HG02588 (cell line): ENCODE data around the gene POMGNT1.

ENCODE experiments used
- ATAC-seq: cut with Tn5 transposase; IDR thresholded peaks from one replicate; pipeline ENCODE4 v1.9.1; 2021; ENCODE audit warnings: mild to moderate bottlenecking, moderate library complexity; ENCODE audit not compliant: unreplicated experiment

Gene POMGNT1

GRCh38 chr1:46183926-46184557 is 14.2 kb downstream of the POMGNT1 start:
- no peak for ATAC-seq

GRCh38 chr1:46183079-46183847 is 15.0 kb downstream of the POMGNT1 start:
- no peak for ATAC-seq

- no peak for ATAC-seq
Observed at GRCh38 chr1:46181343-46182260, 16.6 kb downstream of the POMGNT1 start.

GRCh38 chr1:46180082-46180616 is 18.1 kb downstream of the POMGNT1 start:
- no peak for ATAC-seq

GRCh38 chr1:46179138-46180081 is 18.8 kb downstream of the POMGNT1 start:
- ATAC-seq, result no peak

- ATAC-seq, result no peak
Observed at GRCh38 chr1:46176211-46176865, 21.9 kb downstream of the POMGNT1 start, which contains the start of gene P3R3URF. Gene P3R3URF, minus strand, starts transcription at chr1:46176488. Its CDS starts 17 bp downstream, at chr1:46176471.

GRCh38 chr1:46175243-46175642 is 23.0 kb downstream of the POMGNT1 start:
- no peak for ATAC-seq

- ATAC-seq, result no peak
Observed at GRCh38 chr1:46174448-46175231, 23.6 kb downstream of the POMGNT1 start, which contains the start of gene TSPAN1. Gene TSPAN1, plus strand, starts transcription at chr1:46175087. Its CDS starts 6,021 bp downstream, at chr1:46181108.

- ATAC-seq, result no peak
Observed at GRCh38 chr1:46173361-46173856, 24.8 kb downstream of the POMGNT1 start.

GRCh38 chr1:46172321-46172720 is 25.9 kb downstream of the POMGNT1 start:
- ATAC-seq, result no peak

- no peak for ATAC-seq
Observed at GRCh38 chr1:46171871-46172270, 26.4 kb downstream of the POMGNT1 start.

- ATAC-seq, result no peak
Observed at GRCh38 chr1:46171351-46171750, 26.9 kb downstream of the POMGNT1 start.

GRCh38 chr1:46169811-46170454 is 28.3 kb downstream of the POMGNT1 start:
- no peak for ATAC-seq

GRCh38 chr1:46168477-46168876 is 29.8 kb downstream of the POMGNT1 start:
- ATAC-seq, result no peak

GRCh38 chr1:46166521-46167462 is 31.4 kb downstream of the POMGNT1 start:
- ATAC-seq, result no peak

GRCh38 chr1:46160212-46160611 is 38.0 kb downstream of the POMGNT1 start:
- no peak for ATAC-seq

GRCh38 chr1:46159516-46159915 is 38.7 kb downstream of the POMGNT1 start:
- no peak for ATAC-seq
